Measurements from ENCODE around the gene COPZ1.
"Not testable (repeated sequence)": the region's sequence is repeated elsewhere in the genome, so short reads cannot be mapped to it uniquely, and the experiment has no call there.

COPZ1 gene

GRCh38 chr12:54280468-54281260, 44.3 kb upstream of the COPZ1 start, which contains the start of gene HNRNPA1:
Gene HNRNPA1 (plus strand): TSS chr12:54280726. CDS start chr12:54280808, 82 bp downstream.
- Mint-ChIP-seq H3K9me3 (no peaks in the 10 kb centered on the region), H3K4me3 (no peak within 1 kb of the TSS), H3K27me3 (ENCODE audit: low read depth, poor library complexity) (peaks cover 3% of the 10 kb centered on the region), H3K4me1 (peaks cover 70% of the 10 kb centered on the region), H3K27ac (no peak within 1 kb of the TSS), H3K36me3 (ENCODE audit: low read depth) (peaks cover 19% of the 10 kb centered on the region)
- TF ChIP-seq CTCF (IDR thresholded peaks at IDR 0.05) = no peak
- DNase-seq = peak; percentile 91

- Mint-ChIP-seq H3K36me3 (ENCODE audit: low read depth) (peaks cover 14% of the 10 kb centered on the region), H3K4me1 (peaks cover 70% of the 10 kb centered on the region)
- H3K4me3 Mint-ChIP-seq; H3K27ac Mint-ChIP-seq; H3K27me3 Mint-ChIP-seq (ENCODE audit: low read depth, poor library complexity); H3K9me3 Mint-ChIP-seq; DNase-seq: not testable (repeated sequence)
Measured at GRCh38 chr12:54281261-54281638, 43.7 kb upstream of the COPZ1 start.

GRCh38 chr12:54281694-54282093, 43.2 kb upstream of the COPZ1 start:
- not testable (repeated sequence) for DNase-seq; H3K27ac Mint-ChIP-seq; H3K9me3 Mint-ChIP-seq; H3K36me3 Mint-ChIP-seq (ENCODE audit: low read depth); H3K4me3 Mint-ChIP-seq; H3K27me3 Mint-ChIP-seq (ENCODE audit: low read depth, poor library complexity)
- H3K4me1 Mint-ChIP-seq = peaks cover 69% of the 10 kb centered on the region

GRCh38 chr12:54282949-54283593, 41.9 kb upstream of the COPZ1 start:
- no peaks in the 10 kb centered on the region for H3K9me3 Mint-ChIP-seq
- peak overlapping the region; percentile 86 for H3K27ac Mint-ChIP-seq
- peaks cover 3% of the 10 kb centered on the region for H3K36me3 Mint-ChIP-seq (ENCODE audit: low read depth)
- no peak for DNase-seq
- no peak for TF ChIP-seq CTCF (IDR thresholded peaks at IDR 0.05)
- H3K4me3 Mint-ChIP-seq = no peak overlapping the region
- H3K4me1 Mint-ChIP-seq = peaks cover 67% of the 10 kb centered on the region
- peaks cover 3% of the 10 kb centered on the region for H3K27me3 Mint-ChIP-seq (ENCODE audit: low read depth, poor library complexity)

GRCh38 chr12:54284070-54284780, 40.7 kb upstream of the COPZ1 start:
- not testable (repeated sequence) for H3K27me3 Mint-ChIP-seq (ENCODE audit: low read depth, poor library complexity); H3K4me3 Mint-ChIP-seq; H3K9me3 Mint-ChIP-seq; DNase-seq; H3K36me3 Mint-ChIP-seq (ENCODE audit: low read depth)
- peaks cover 64% of the 10 kb centered on the region for H3K4me1 Mint-ChIP-seq
- peak overlapping the region; percentile 86 for H3K27ac Mint-ChIP-seq

- peak overlapping the region; percentile 91 for H3K27ac Mint-ChIP-seq
- no peak overlapping the region for H3K4me3 Mint-ChIP-seq
- peaks cover 64% of the 10 kb centered on the region for H3K4me1 Mint-ChIP-seq
- peaks cover 3% of the 10 kb centered on the region for H3K27me3 Mint-ChIP-seq (ENCODE audit: low read depth, poor library complexity)
- TF ChIP-seq CTCF (IDR thresholded peaks at IDR 0.05) = peak; percentile 12
- no peaks in the 10 kb centered on the region for H3K36me3 Mint-ChIP-seq (ENCODE audit: low read depth)
- DNase-seq = no peak
- no peaks in the 10 kb centered on the region for H3K9me3 Mint-ChIP-seq
Measured at GRCh38 chr12:54285150-54286041, 39.5 kb upstream of the COPZ1 start.

All from nephron progenitor cell (in vitro differentiated cells).